ENCODE data around the gene PAFAH1B1.

DNA sequence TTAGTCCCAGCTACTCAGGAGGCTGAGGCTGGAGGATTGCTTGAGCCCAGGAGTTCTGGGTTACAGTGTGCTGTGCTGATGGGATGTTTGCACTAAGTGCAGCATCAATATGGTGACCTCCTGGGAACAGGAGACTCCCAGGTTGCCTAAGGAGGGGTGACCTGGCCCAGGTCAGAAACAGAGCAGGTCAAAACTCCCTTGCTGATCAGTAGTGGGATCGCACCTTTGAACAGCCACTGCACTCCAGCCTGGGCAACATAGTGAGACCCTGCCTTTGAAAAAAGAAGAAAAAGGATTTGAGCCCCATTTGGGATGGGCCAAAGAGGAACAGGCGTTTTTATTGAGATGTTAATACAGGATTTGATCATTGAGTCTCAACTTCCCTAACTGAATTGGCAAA is 87.5 kb downstream of the PAFAH1B1 start:
- TF ChIP-seq, protein P1, sequence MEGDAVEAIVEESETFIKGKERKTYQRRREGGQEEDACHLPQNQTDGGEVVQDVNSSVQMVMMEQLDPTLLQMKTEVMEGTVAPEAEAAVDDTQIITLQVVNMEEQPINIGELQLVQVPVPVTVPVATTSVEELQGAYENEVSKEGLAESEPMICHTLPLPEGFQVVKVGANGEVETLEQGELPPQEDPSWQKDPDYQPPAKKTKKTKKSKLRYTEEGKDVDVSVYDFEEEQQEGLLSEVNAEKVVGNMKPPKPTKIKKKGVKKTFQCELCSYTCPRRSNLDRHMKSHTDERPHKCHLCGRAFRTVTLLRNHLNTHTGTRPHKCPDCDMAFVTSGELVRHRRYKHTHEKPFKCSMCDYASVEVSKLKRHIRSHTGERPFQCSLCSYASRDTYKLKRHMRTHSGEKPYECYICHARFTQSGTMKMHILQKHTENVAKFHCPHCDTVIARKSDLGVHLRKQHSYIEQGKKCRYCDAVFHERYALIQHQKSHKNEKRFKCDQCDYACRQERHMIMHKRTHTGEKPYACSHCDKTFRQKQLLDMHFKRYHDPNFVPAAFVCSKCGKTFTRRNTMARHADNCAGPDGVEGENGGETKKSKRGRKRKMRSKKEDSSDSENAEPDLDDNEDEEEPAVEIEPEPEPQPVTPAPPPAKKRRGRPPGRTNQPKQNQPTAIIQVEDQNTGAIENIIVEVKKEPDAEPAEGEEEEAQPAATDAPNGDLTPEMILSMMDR (IDR thresholded peaks at IDR 0.05): no peak
- TF ChIP-seq, protein P2, sequence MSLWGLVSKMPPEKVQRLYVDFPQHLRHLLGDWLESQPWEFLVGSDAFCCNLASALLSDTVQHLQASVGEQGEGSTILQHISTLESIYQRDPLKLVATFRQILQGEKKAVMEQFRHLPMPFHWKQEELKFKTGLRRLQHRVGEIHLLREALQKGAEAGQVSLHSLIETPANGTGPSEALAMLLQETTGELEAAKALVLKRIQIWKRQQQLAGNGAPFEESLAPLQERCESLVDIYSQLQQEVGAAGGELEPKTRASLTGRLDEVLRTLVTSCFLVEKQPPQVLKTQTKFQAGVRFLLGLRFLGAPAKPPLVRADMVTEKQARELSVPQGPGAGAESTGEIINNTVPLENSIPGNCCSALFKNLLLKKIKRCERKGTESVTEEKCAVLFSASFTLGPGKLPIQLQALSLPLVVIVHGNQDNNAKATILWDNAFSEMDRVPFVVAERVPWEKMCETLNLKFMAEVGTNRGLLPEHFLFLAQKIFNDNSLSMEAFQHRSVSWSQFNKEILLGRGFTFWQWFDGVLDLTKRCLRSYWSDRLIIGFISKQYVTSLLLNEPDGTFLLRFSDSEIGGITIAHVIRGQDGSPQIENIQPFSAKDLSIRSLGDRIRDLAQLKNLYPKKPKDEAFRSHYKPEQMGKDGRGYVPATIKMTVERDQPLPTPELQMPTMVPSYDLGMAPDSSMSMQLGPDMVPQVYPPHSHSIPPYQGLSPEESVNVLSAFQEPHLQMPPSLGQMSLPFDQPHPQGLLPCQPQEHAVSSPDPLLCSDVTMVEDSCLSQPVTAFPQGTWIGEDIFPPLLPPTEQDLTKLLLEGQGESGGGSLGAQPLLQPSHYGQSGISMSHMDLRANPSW (CRISPR knock-in tag; conservative IDR thresholded peaks at IDR 0.05; ENCODE audit: low read depth): no peak
- TF ChIP-seq JUN (CRISPR knock-in tag; IDR thresholded peaks at IDR 0.05) (no peak), SMAD3 (CRISPR knock-in tag; IDR thresholded peaks at IDR 0.05; ENCODE audit: borderline replicate concordance) (no peak), MXD4 (CRISPR knock-in tag; IDR thresholded peaks at IDR 0.05; ENCODE audit: borderline replicate concordance) (no peak), KAT7 (CRISPR knock-in tag; IDR thresholded peaks at IDR 0.05; ENCODE audit: borderline replicate concordance) (no peak), CREM (CRISPR knock-in tag; IDR thresholded peaks at IDR 0.05) (no peak)
- TF ChIP-seq, protein P3, sequence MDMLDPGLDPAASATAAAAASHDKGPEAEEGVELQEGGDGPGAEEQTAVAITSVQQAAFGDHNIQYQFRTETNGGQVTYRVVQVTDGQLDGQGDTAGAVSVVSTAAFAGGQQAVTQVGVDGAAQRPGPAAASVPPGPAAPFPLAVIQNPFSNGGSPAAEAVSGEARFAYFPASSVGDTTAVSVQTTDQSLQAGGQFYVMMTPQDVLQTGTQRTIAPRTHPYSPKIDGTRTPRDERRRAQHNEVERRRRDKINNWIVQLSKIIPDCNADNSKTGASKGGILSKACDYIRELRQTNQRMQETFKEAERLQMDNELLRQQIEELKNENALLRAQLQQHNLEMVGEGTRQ (CRISPR knock-in tag; IDR thresholded peaks at IDR 0.05): no peak
- TF ChIP-seq, protein P4, sequence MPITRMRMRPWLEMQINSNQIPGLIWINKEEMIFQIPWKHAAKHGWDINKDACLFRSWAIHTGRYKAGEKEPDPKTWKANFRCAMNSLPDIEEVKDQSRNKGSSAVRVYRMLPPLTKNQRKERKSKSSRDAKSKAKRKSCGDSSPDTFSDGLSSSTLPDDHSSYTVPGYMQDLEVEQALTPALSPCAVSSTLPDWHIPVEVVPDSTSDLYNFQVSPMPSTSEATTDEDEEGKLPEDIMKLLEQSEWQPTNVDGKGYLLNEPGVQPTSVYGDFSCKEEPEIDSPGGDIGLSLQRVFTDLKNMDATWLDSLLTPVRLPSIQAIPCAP (CRISPR knock-in tag; IDR thresholded peaks at IDR 0.05): no peak

Data from WTC11 (cell line).